Measurements from ENCODE around the gene GPAT3. TPM values are rescaled to one million over a fixed set of nuclear protein-coding genes. Genes with fewer than 3 reads are reported as not detected.

GPAT3 gene
- total and polyA plus RNA-seq, 2 donors from 2014 or later, result 11.4 to 25.3 TPM

DNA sequence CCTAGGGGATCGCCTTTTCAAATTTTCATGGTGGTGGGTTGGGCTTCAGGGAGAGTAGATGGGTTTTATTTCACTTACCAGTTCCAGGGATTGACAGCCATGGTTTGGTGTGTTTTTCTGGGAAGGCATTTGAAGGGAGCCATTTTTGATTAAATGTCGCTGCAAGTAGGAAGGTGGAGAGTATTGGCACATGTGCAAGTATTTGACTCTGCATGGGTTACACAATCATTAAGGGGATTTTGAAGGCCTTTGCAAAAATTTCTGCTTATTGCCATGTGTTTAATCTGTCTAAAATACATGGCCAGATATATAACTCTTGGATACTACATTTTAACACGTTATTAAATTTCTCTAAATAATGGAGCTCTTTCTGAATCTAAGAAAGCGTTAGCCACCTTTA, 55.1 kb downstream of the GPAT3 start:
- Histone ChIP-seq H3K9me3 (ENCODE audit: control insufficient read depth in 2 of 3, insufficient read depth in 1 of 3, low read length in 3 of 3) (no peaks in the 10 kb centered on the region), H3K9ac (ENCODE audit: low read length in 3 of 3) (no peak overlapping the region), H3K4me3 (ENCODE audit: low read length in 3 of 3) (no peak overlapping the region), H3K4me1 (ENCODE audit: control insufficient read depth in 2 of 3, insufficient read depth in 2 of 3, low read depth in 1 of 3, low read length in 3 of 3) (no peaks in the 10 kb centered on the region), H3K27me3 (ENCODE audit: control insufficient read depth, insufficient read depth, low read length) (no peaks in the 10 kb centered on the region), H3K27ac (ENCODE audit: low read depth in 2 of 2, low read length in 2 of 2) (no peak overlapping the region), H3K36me3 (ENCODE audit: control insufficient read depth in 2 of 3, insufficient read depth in 3 of 3, low read length in 3 of 3) (peaks cover 0 to 63% (median 16%) of the 10 kb centered on the region in 3 donors)
- intact Hi-C loops (cut with DNase I), result no loop called here
- DNase-seq (no peak), FAIRE-seq (no peak)
- no peak for TF ChIP-seq CTCF (IDR thresholded peaks at IDR 0.05; ENCODE audit: borderline replicate concordance, extremely low read depth, insufficient read depth)

- intact Hi-C loops (cut with DNase I), result no loop called here
- H3K27ac ChIP-seq (ENCODE audit: low read depth in 2 of 2, low read length in 2 of 2), result no peak overlapping the region
- no peak for DNase-seq
- no peaks in the 10 kb centered on the region for H3K4me1 ChIP-seq (ENCODE audit: control insufficient read depth in 2 of 3, insufficient read depth in 2 of 3, low read depth in 1 of 3, low read length in 3 of 3)
- no peak overlapping the region for H3K9ac ChIP-seq (ENCODE audit: low read length in 3 of 3)
- H3K27me3 ChIP-seq (ENCODE audit: control insufficient read depth, insufficient read depth, low read length), result no peaks in the 10 kb centered on the region
- peaks cover 0 to 64% (median 17%) of the 10 kb centered on the region in 3 donors for H3K36me3 ChIP-seq (ENCODE audit: control insufficient read depth in 2 of 3, insufficient read depth in 3 of 3, low read length in 3 of 3)
- H3K4me3 ChIP-seq (ENCODE audit: low read length in 3 of 3), result no peak overlapping the region
- FAIRE-seq, result no peak
- no peaks in the 10 kb centered on the region for H3K9me3 ChIP-seq (ENCODE audit: control insufficient read depth in 2 of 3, insufficient read depth in 1 of 3, low read length in 3 of 3)
- no peak for TF ChIP-seq CTCF (IDR thresholded peaks at IDR 0.05; ENCODE audit: borderline replicate concordance, extremely low read depth, insufficient read depth)
These were observed 55.8 kb downstream of the GPAT3 start for GRCh38 chr4:83591730-83592129.

GRCh38 chr4:83599183-83599582, 63.3 kb downstream of the GPAT3 start:
- no peaks in the 10 kb centered on the region for H3K27me3 ChIP-seq (ENCODE audit: control insufficient read depth, insufficient read depth, low read length)
- H3K36me3 ChIP-seq (ENCODE audit: control insufficient read depth in 2 of 3, insufficient read depth in 3 of 3, low read length in 3 of 3), result peaks cover 0 to 53% (median 12%) of the 10 kb centered on the region in 3 donors
- H3K27ac ChIP-seq (ENCODE audit: low read depth in 2 of 2, low read length in 2 of 2), result peak overlapping the region in 1 of 2 donors; percentile 71
- peak in 1 of 5 donors; percentile 26 for DNase-seq
- H3K9ac ChIP-seq (ENCODE audit: low read length in 3 of 3), result no peak overlapping the region
- no peak overlapping the region for H3K4me3 ChIP-seq (ENCODE audit: low read length in 3 of 3)
- no peak for FAIRE-seq
- H3K4me1 ChIP-seq (ENCODE audit: control insufficient read depth in 2 of 3, insufficient read depth in 2 of 3, low read depth in 1 of 3, low read length in 3 of 3), result peaks cover 4 to 13% (median 5%) of the 10 kb centered on the region in 3 donors
- no peak for TF ChIP-seq CTCF (IDR thresholded peaks at IDR 0.05; ENCODE audit: borderline replicate concordance, extremely low read depth, insufficient read depth)
- intact Hi-C loops (cut with DNase I), result no loop called here
- H3K9me3 ChIP-seq (ENCODE audit: control insufficient read depth in 2 of 3, insufficient read depth in 1 of 3, low read length in 3 of 3), result no peaks in the 10 kb centered on the region

DNA sequence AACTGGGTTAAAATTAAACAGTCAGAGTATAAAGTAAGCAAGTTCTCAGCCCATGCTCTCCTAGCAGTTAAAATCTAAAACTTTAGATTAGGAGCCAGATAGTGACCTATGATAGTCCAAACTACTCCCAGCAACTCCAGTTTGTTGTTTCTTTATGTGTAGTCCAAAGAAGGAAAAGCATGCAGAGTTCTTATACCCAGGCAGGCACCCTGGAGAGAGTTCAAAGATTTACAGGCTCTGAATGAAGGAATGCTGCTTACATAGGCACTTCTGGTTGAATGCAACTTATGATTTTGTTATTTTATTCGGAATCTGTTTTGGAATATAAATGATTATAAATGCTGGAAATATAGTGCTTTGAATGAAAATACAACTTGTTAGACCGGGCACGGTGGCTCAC, 67.2 kb downstream of the GPAT3 start:
- Histone ChIP-seq H3K9ac (ENCODE audit: low read length in 3 of 3) (peak overlapping the region in 2 of 3 donors; percentile 13 to 32), H3K27ac (ENCODE audit: low read depth in 2 of 2, low read length in 2 of 2) (peak overlapping the region; percentile 75 to 85), H3K27me3 (ENCODE audit: control insufficient read depth, insufficient read depth, low read length) (no peaks in the 10 kb centered on the region), H3K4me1 (ENCODE audit: control insufficient read depth in 2 of 3, insufficient read depth in 2 of 3, low read depth in 1 of 3, low read length in 3 of 3) (peaks cover 16 to 47% (median 19%) of the 10 kb centered on the region in 3 donors), H3K36me3 (ENCODE audit: control insufficient read depth in 2 of 3, insufficient read depth in 3 of 3, low read length in 3 of 3) (peaks cover 0 to 33% (median 2%) of the 10 kb centered on the region in 3 donors), H3K4me3 (ENCODE audit: low read length in 3 of 3) (no peak overlapping the region), H3K9me3 (ENCODE audit: control insufficient read depth in 2 of 3, insufficient read depth in 1 of 3, low read length in 3 of 3) (no peaks in the 10 kb centered on the region)
- FAIRE-seq, result peak; percentile 60
- TF ChIP-seq CTCF (IDR thresholded peaks at IDR 0.05; ENCODE audit: borderline replicate concordance, extremely low read depth, insufficient read depth), result no peak
- intact Hi-C loops (cut with DNase I), result no loop called here
- peak in 2 of 5 donors; percentile 27 to 52 for DNase-seq
